Mesodermal cell (in vitro differentiated cells): ENCODE results near the gene KARS1.

Experiments
- H3K27ac ChIP-seq: 2 replicates; pipeline ENCODE4 v1.7.0; 2013; ENCODE audit warnings: mild to moderate bottlenecking, low read depth, low read length, moderate library complexity; ENCODE audit not compliant: severe bottlenecking
- H3K36me3 ChIP-seq: 2 replicates; pipeline ENCODE4 v1.7.1; 2013; ENCODE audit warnings: mild to moderate bottlenecking, low read length, moderate library complexity; ENCODE audit not compliant: control insufficient read depth, insufficient read depth
- H3K4me1 ChIP-seq: one replicate; pipeline ENCODE4 v1.7.1; 2013; ENCODE audit warnings: mild to moderate bottlenecking, low read length; ENCODE audit not compliant: insufficient read depth, control insufficient read depth, poor library complexity, severe bottlenecking
- H3K4me3 ChIP-seq: 2 replicates; pipeline ENCODE4 v1.7.0; 2013; ENCODE audit warnings: low read length, control low read depth, mild to moderate bottlenecking; ENCODE audit not compliant: insufficient read depth, poor library complexity, severe bottlenecking; ENCODE audit errors: extremely low read depth
- H3K9me3 ChIP-seq: 2 replicates; pipeline ENCODE4 v1.7.1; 2013; ENCODE audit warnings: mild to moderate bottlenecking, low read length, moderate library complexity; ENCODE audit not compliant: control insufficient read depth
- WGBS, 2 experiments: methylation state at CpG; one replicate each; pipeline ENCODE4 v1.1.5; 2013; ENCODE audit warnings: missing lambda C conversion rate in 2 of 2; ENCODE audit not compliant: insufficient coverage in 2 of 2; 5-methylcytosine and 5-hydroxymethylcytosine counted together

The KARS1 gene

GRCh38 chr16:75579281-75579834, 68.1 kb downstream of the KARS1 start:
- H3K4me3 ChIP-seq, result no peak overlapping the region
- H3K9me3 ChIP-seq, result no peaks in the 10 kb centered on the region
- no peaks in the 10 kb centered on the region for H3K4me1 ChIP-seq
- 96% methylated on average over 6 to 7 of the region's 7 CpGs for WGBS, 2 experiments
- H3K27ac ChIP-seq, result no peak overlapping the region
- peaks cover 57% of the 10 kb centered on the region for H3K36me3 ChIP-seq

GRCh38 chr16:75578725-75579124, 68.7 kb downstream of the KARS1 start:
- no peak overlapping the region for H3K4me3 ChIP-seq
- H3K36me3 ChIP-seq, result peaks cover 63% of the 10 kb centered on the region
- H3K4me1 ChIP-seq, result no peaks in the 10 kb centered on the region
- WGBS, 2 experiments, result 100% methylated on average over 1 of the region's 2 CpGs
- no peak overlapping the region for H3K27ac ChIP-seq
- no peaks in the 10 kb centered on the region for H3K9me3 ChIP-seq

- Histone ChIP-seq H3K4me1 (no peaks in the 10 kb centered on the region), H3K27ac (no peak overlapping the region), H3K4me3 (no peak overlapping the region), H3K36me3 (peaks cover 68% of the 10 kb centered on the region), H3K9me3 (no peaks in the 10 kb centered on the region)
- 90 to 98% methylated on average over 6 of the region's 7 CpGs for WGBS, 2 experiments
Measured at GRCh38 chr16:75578212-75578611, 69.3 kb downstream of the KARS1 start.
